HCT116 (cell line): ENCODE data around the gene TNFSF9. TPM values are rescaled to one million over a fixed set of nuclear protein-coding genes. Genes with fewer than 3 reads are reported as not detected.

Experiments used
- ATAC-seq: fragments of 200-7000 bp; cut with Tn5 transposase; 2 replicates; pipeline ENCODE4 v1.9.1; 2020; ENCODE audit warnings: mild to moderate bottlenecking, moderate library complexity
- BruUV-seq: library from RNA; stranded (reverse); fragments of 400-500 nt; replicated peaks from 2 replicates; lab custom pipeline; 2021; lab: Mats Ljungman, UMichigan
- CTCF ChIA-PET: fragments of 300-600 bp; sonication (Branson Sonifier 250); formaldehyde crosslinking; loops from one replicate; lab custom pipeline; 2021; ENCODE audit warnings: antibody characterized with exemption; lab: Charles Lee
- POLR2A ChIA-PET: fragments of 300-600, 350-600 bp; sonication (Branson Sonifier 250); formaldehyde crosslinking; loops from one replicate; lab custom pipeline; 2021; ENCODE audit warnings: antibody characterized with exemption; lab: Charles Lee
- RAD21 ChIA-PET, 2 experiments: fragments of 300-600 bp; sonication (Branson Sonifier 250); formaldehyde crosslinking; loops; one replicate each; lab custom pipeline; 2023; ENCODE audit warnings: low total read pairs in 2 of 2; ENCODE audit not compliant: uncharacterized antibody in 2 of 2, unreplicated experiment in 2 of 2, low non-redundant PET in 1 of 2; lab: Charles Lee
- DNase-seq: peaks from one replicate; pipeline ENCODE4 v3.0.0-alpha.2; 2010; ENCODE audit warnings: low read depth, low spot score
- H2AFZ ChIP-seq: fragments of 200-600 bp; shearing (Covaris generic), sonication (generic); 2 replicates; pipeline ENCODE4 v1.6.1; 2017; ENCODE audit warnings: low read depth, mixed run types, mixed read lengths, antibody characterized with exemption, low read length; ENCODE audit not compliant: poor library complexity, severe bottlenecking
- H3K27ac ChIP-seq: 2 replicates; pipeline ENCODE4 v1.5.1; 2012; ENCODE audit warnings: low read depth, low read length
- H3K27me3 ChIP-seq: fragments of 200-600 bp; sonication (generic); 2 replicates; pipeline ENCODE4 v1.6.1; 2016; ENCODE audit warnings: mixed run types, low read length, mixed read lengths; ENCODE audit not compliant: insufficient read depth
- H3K36me3 ChIP-seq, 2 experiments: fragments of 200-500 bp in 1 of 2; fragments of 200-600 bp in 1 of 2; sonication (Bioruptor generic) in 1 of 2; sonication (generic) in 1 of 2; 2 replicates each; pipeline versions ENCODE4 v1.5.1 to v1.6.1; 2014 to 2016; ENCODE audit warnings: low read length in 2 of 2, inconsistent platforms in 1 of 2, mixed read lengths in 1 of 2, mixed run types in 1 of 2; ENCODE audit not compliant: insufficient read depth in 2 of 2, control insufficient read depth in 1 of 2
- H3K4me1 ChIP-seq, 2 experiments: fragments of 200-600 bp in 1 of 2; sonication (generic) in 1 of 2; 2 replicates each; pipeline versions ENCODE4 v1.5.1 to v1.6.1; 2012 to 2017; ENCODE audit warnings: low read length in 2 of 2, inconsistent platforms in 1 of 2, mild to moderate bottlenecking in 1 of 2, mixed read lengths in 1 of 2, mixed run types in 1 of 2, moderate library complexity in 1 of 2; ENCODE audit not compliant: insufficient read depth in 2 of 2, control insufficient read depth in 1 of 2
- H3K4me2 ChIP-seq: fragments of 200-600 bp; sonication (generic); 2 replicates; pipeline ENCODE4 v1.6.1; 2017; ENCODE audit warnings: mixed run types, low read length, mixed read lengths
- H3K4me3 ChIP-seq, 2 experiments: fragments of 200-600 bp in 1 of 2; sonication (generic) in 1 of 2; replicated peaks in 1 of 2; 2 replicates each; pipeline ENCODE4 v1.5.1; 2011 to 2016; ENCODE audit warnings: low read length in 2 of 2, control low read depth in 1 of 2, low read depth in 1 of 2, mild to moderate bottlenecking in 1 of 2, mixed read lengths in 1 of 2, mixed run types in 1 of 2
- H3K79me2 ChIP-seq: fragments of 200-600 bp; sonication (generic); 2 replicates; pipeline ENCODE4 v1.6.1; 2017; ENCODE audit warnings: mild to moderate bottlenecking, mixed run types, low read length, moderate library complexity, mixed read lengths; ENCODE audit not compliant: insufficient read depth
- H3K9ac ChIP-seq: fragments of 200-600 bp; sonication (generic); 2 replicates; pipeline ENCODE4 v1.6.1; 2016; ENCODE audit warnings: low read length, mixed read lengths
- H3K9me2 ChIP-seq: fragments of 200-600 bp; sonication (generic), shearing (Covaris generic); 2 replicates; pipeline ENCODE4 v1.6.1; 2017; ENCODE audit warnings: mixed run types, mild to moderate bottlenecking, moderate library complexity; ENCODE audit not compliant: insufficient read depth
- H3K9me3 ChIP-seq, 2 experiments: fragments of 200-500 bp in 1 of 2; fragments of 200-600 bp in 1 of 2; sonication (Bioruptor generic) in 1 of 2; sonication (generic) in 1 of 2; 2 replicates each; pipeline ENCODE4 v1.6.1; 2014 to 2017; ENCODE audit warnings: low read length in 2 of 2, mixed read lengths in 2 of 2, inconsistent platforms in 1 of 2, low read depth in 1 of 2, mild to moderate bottlenecking in 1 of 2, mixed run types in 1 of 2, moderate library complexity in 1 of 2; ENCODE audit not compliant: control insufficient read depth in 1 of 2, insufficient read depth in 1 of 2
- H4K20me1 ChIP-seq: fragments of 200-600 bp; sonication (generic), shearing (Covaris generic); 2 replicates; pipeline ENCODE4 v1.6.1; 2017; ENCODE audit warnings: mixed run types, mild to moderate bottlenecking, moderate library complexity; ENCODE audit not compliant: insufficient read depth
- EGR1 ChIP-seq: IDR thresholded peaks from 2 replicates; pipeline ENCODE4 v1.6.1; 2012; ENCODE audit warnings: low read depth
- FOSL1 ChIP-seq: IDR thresholded peaks from 2 replicates; pipeline ENCODE4 v1.6.1; 2012; ENCODE audit warnings: low read depth
- JUND ChIP-seq: IDR thresholded peaks from 2 replicates; pipeline ENCODE4 v1.6.1; 2012
- MAX ChIP-seq: IDR thresholded peaks from 2 replicates; pipeline ENCODE4 v1.6.1; 2012
- POLR2AphosphoS5 ChIP-seq: IDR thresholded peaks from 2 replicates; pipeline ENCODE4 v1.6.1; 2011; ENCODE audit warnings: mild to moderate bottlenecking, low read depth, low read length, moderate library complexity
- SP1 ChIP-seq: IDR thresholded peaks from 2 replicates; pipeline ENCODE4 v1.6.1; 2012; ENCODE audit warnings: low read depth
- YY1 ChIP-seq: IDR thresholded peaks from 2 replicates; pipeline ENCODE4 v1.6.1; 2011; ENCODE audit warnings: low read length, low read depth, moderate library complexity, mild to moderate bottlenecking; ENCODE audit not compliant: insufficient replicate concordance; ENCODE audit errors: extremely low read depth
- ZBTB33 ChIP-seq: IDR thresholded peaks from 2 replicates; pipeline ENCODE4 v1.6.1; 2011; ENCODE audit warnings: mild to moderate bottlenecking, low read length, moderate library complexity; ENCODE audit not compliant: insufficient replicate concordance; ENCODE audit errors: extremely low read depth
- ZFX ChIP-seq: fragments of 450-650 bp; IDR thresholded peaks from 2 replicates; pipeline ENCODE4 v1.6.1; 2017
- intact Hi-C: fragments of 100-400 bp; cut with micrococcal nuclease; formaldehyde crosslinking; loops from 2 replicates; pipeline ENCODE4 v1.10.0; 2022
- total RNA-seq: library from RNA; stranded (reverse); gene quantifications from one replicate; pipeline ENCODE4 v1.2.1, GENCODE V29; 2021; ENCODE audit not compliant: unreplicated experiment

TNFSF9 gene
- total RNA-seq, 1 experiment from 2014 or later, result 25.1 TPM

- RAD21 ChIA-PET, result interaction anchor here in 1 of 2 experiments (0.6 kb wide), 1 partner anchor 773 kb away, joined by 4 read pairs; no protein-coding TSS in a partner anchor
- BruUV-seq, result no TSS peak
- H3K9ac ChIP-seq, result no peak overlapping the region
- H3K9me2 ChIP-seq, result no peaks in the 10 kb centered on the region
- H3K79me2 ChIP-seq, result peaks cover 23% of the 10 kb centered on the region
- no peaks in the 10 kb centered on the region for H4K20me1 ChIP-seq
- ATAC-seq (no peak), DNase-seq (no peak)
- no peak overlapping the region for H3K4me3 ChIP-seq
- intact Hi-C loops, result no loop called here
- H3K4me1 ChIP-seq, result peaks cover 10 to 30% of the 10 kb centered on the region in 2 experiments
- TF ChIP-seq MAX, result no peak
- TF ChIP-seq EGR1, result no peak
- TF ChIP-seq ZBTB33, result no peak
- no peak for TF ChIP-seq ZFX
- TF ChIP-seq JUND, result no peak
- TF ChIP-seq FOSL1, result no peak
- TF ChIP-seq YY1, result no peak
- TF ChIP-seq POLR2AphosphoS5, result no peak
- no peak for TF ChIP-seq SP1
- POLR2A ChIA-PET, result no interaction called here
- CTCF ChIA-PET, result no interaction called here
- H3K27me3 ChIP-seq, result no peaks in the 10 kb centered on the region
- no peak overlapping the region for H2AFZ ChIP-seq
- H3K9me3 ChIP-seq, result no peaks in the 10 kb centered on the region
- no peak overlapping the region for H3K4me2 ChIP-seq
- H3K36me3 ChIP-seq, result no peaks in the 10 kb centered on the region
- no peak overlapping the region for H3K27ac ChIP-seq
Observed at GRCh38 chr19:6528544-6529121, 2.2 kb upstream of the TNFSF9 start.
